Activated CD4-positive, alpha-beta T cell treated with anti-CD3 and anti-CD28 coated beads, Interleukin-2, amount 10 ng/mL, durations not matched to agents 24 days and 14 days (primary cell): ENCODE data around the gene FRMD4B. TPM values are rescaled to one million over a fixed set of nuclear protein-coding genes. Genes with fewer than 3 reads are reported as not detected.
"Not testable (repeated sequence)": the region's sequence is repeated elsewhere in the genome, so short reads cannot be mapped to it uniquely, and the experiment has no call there.

ENCODE experiments used
- DNase-seq: peaks from one replicate; pipeline ENCODE4 v3.0.0; 2022
- H3K27ac Mint-ChIP-seq: one replicate; pipeline ENCODE4 v1.8.0; 2022; ENCODE audit warnings: mild to moderate bottlenecking, mixed read lengths
- H3K27me3 Mint-ChIP-seq: one replicate; pipeline ENCODE4 v1.8.0; 2022; ENCODE audit warnings: mixed read lengths
- H3K36me3 Mint-ChIP-seq: one replicate; pipeline ENCODE4 v1.8.0; 2022; ENCODE audit warnings: low read depth, mild to moderate bottlenecking, mixed read lengths
- H3K4me1 Mint-ChIP-seq: one replicate; pipeline ENCODE4 v1.8.0; 2021; ENCODE audit warnings: mixed read lengths
- H3K4me3 Mint-ChIP-seq: one replicate; pipeline ENCODE4 v1.8.0; 2022; ENCODE audit warnings: mild to moderate bottlenecking, moderate library complexity, mixed read lengths
- H3K9me3 Mint-ChIP-seq: one replicate; pipeline ENCODE4 v1.8.0; 2021; ENCODE audit warnings: mixed read lengths
- intact Hi-C: fragments of 100-400 bp; cut with micrococcal nuclease; formaldehyde crosslinking; loops from one replicate; pipeline ENCODE4 v1.15.1; 2023
- total RNA-seq: library from RNA; stranded (reverse); gene quantifications from 2 replicates; pipeline ENCODE4 v1.2.3, GENCODE V29; 2022

Gene FRMD4B
- total RNA-seq, 1 donor from 2014 or later: 59.1 TPM

DNA sequence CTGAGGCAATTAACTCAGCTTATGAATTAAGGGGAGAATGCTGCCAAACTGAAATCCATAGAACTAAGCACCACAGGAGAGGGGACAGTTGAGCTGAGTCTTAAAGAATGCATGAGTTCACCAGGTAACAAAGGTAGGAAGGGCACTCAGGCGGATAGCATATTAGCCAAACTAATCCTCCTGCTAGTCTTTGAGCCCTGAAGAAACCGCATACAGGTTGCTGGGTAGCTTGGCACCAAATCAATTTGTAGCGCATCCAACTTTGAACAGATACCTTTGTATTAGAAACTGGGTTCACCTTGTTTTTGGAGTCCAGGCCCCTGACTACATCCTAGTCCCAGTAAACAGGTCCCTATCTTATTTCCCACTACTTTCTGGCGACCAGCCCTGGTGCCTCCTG lies 93.7 kb downstream of the FRMD4B start:
- Mint-ChIP-seq H3K36me3 (no peaks in the 10 kb centered on the region), H3K4me1 (peaks cover 10% of the 10 kb centered on the region), H3K27ac (no peak overlapping the region), H3K9me3 (no peaks in the 10 kb centered on the region), H3K27me3 (no peaks in the 10 kb centered on the region), H3K4me3 (no peak overlapping the region)
- no peak for DNase-seq
- intact Hi-C loops: no loop called here

DNA sequence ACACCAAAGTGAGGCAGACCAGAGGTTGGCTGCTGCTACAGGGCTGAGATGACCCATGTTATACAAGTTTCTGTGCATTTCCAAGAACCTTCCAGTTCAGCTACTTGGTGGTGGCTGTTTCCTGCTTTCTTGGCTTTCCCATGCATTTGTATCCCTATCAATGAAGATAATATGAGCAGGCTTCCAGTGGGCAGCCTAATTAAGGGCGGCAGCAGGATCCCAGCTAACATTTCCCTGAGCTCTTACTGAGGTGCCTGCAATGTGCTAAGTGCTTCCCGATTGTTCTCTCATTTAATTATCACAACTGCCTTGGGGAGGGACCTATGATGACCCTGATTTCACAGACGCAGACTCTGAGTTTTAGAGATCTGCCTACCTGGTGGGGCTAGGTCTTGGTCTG lies 95.5 kb downstream of the FRMD4B start:
- DNase-seq: no peak
- H3K4me1 Mint-ChIP-seq: peaks cover 10% of the 10 kb centered on the region
- intact Hi-C loops: no loop called here
- H3K9me3 Mint-ChIP-seq: no peaks in the 10 kb centered on the region
- no peak overlapping the region for H3K27ac Mint-ChIP-seq
- H3K27me3 Mint-ChIP-seq: no peaks in the 10 kb centered on the region
- no peak overlapping the region for H3K4me3 Mint-ChIP-seq
- H3K36me3 Mint-ChIP-seq: no peaks in the 10 kb centered on the region

DNA sequence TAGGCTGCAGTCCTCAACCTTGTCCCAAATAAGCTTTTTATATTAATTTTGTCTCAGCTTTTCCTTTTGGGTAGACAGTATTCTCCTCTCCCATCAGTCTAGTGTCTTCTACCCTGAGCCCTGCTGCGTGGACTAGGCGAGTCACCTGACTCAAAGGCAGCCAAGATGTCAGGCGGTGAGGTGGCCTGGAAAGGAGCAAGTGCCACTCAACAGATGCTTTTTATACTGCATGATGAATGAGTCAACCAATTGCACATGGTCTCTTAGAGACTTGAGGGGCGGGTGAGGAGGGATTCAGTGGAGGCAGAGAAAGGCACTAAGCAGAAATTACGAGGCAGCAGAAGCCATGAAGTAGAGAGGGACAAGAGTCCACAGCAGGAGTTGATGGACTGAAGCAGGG lies 95.9 kb downstream of the FRMD4B start:
- no peak for DNase-seq
- Mint-ChIP-seq H3K27ac (no peak overlapping the region), H3K36me3 (no peaks in the 10 kb centered on the region), H3K9me3 (no peaks in the 10 kb centered on the region), H3K4me1 (peaks cover 10% of the 10 kb centered on the region), H3K27me3 (no peaks in the 10 kb centered on the region), H3K4me3 (no peak overlapping the region)
- intact Hi-C loops: no loop called here

DNA sequence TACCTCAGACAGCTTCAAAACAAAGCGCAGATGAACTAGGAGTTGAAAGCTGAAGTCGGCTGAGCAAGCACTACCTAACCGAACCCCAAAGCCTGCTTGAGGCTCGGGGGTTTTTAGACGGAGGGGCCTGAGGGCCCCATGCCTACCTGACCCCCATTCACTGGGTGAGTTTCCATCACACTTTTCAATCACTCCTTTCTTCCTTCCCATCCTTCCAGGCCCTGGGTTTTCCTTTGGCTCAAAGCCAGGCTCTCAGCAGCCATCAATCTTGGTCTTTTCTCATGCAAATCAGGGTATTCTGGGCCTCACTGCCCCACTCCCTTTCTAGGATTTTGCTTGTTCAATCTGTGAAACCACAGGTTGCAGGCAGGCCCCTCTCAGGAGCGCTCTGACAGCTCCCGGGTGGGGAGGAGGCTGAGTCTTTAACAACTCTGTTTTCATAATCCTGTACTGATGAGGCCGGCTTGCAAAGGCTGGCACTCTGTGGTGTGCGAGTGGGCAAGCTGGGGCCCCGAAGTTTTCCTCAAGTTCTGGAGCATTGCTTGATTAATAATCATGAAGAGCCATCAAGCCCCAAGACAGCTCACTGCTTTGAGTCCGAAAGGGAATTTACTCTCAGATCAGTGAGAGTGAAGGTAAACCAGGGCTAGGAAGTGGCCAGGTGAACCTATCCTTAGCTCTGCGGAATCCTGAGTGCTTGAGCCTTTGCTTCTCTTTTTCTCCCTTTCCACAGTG lies 97.6 kb downstream of the FRMD4B start:
- Mint-ChIP-seq H3K4me3 (peak overlapping the region; percentile 16), H3K4me1 (peaks cover 10% of the 10 kb centered on the region), H3K9me3 (no peaks in the 10 kb centered on the region), H3K27ac (peak overlapping the region; percentile 58), H3K36me3 (no peaks in the 10 kb centered on the region), H3K27me3 (no peaks in the 10 kb centered on the region)
- DNase-seq: no peak
- intact Hi-C loops: loop anchor here (1.0 to 2.0 kb wide), 2 partner anchors 17 to 38 kb away; no protein-coding TSS in a partner anchor

DNA sequence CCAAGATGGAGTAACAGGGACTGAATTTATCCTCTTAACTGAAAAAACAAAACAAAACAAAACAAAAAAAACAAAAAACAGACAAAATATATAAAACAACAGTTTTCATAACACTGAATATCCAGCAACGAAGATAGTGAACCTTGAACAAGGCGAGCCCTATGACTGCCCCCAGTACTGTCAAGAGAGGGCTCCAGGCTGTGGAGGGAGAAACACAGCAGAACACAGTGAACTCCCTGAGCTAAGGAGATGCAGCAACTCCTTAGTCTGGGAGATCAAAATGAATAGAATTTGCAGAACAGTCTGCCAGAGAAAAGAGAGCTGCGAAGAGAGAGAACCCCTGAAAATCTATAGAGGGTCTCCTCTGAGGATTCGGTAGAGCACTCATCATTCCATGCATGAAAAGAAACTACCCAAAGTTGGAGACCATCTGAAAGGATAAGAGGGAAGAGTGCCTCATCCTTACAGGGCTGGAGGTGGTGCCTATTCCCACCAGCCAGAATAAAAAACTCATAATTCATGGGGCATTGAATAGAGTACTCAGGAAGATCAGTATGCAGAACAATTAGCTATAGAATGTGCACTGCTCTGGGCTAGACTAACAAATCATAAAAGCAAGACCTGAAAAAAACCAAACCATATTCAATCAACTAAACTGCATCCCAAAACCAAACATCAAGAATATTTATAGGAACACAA lies 101.8 kb downstream of the FRMD4B start:
- no peak overlapping the region for H3K4me3 Mint-ChIP-seq
- DNase-seq: no peak
- no peaks in the 10 kb centered on the region for H3K27me3 Mint-ChIP-seq
- H3K36me3 Mint-ChIP-seq: peaks cover 3% of the 10 kb centered on the region
- H3K27ac Mint-ChIP-seq: no peak overlapping the region
- intact Hi-C loops: loop anchor here (5.0 kb wide), 2 partner anchors 42 to 202 kb away; partner anchors contain the start of genes ARL6IP5 and UBA3
- peaks cover 26% of the 10 kb centered on the region for H3K4me1 Mint-ChIP-seq
- no peaks in the 10 kb centered on the region for H3K9me3 Mint-ChIP-seq

DNA sequence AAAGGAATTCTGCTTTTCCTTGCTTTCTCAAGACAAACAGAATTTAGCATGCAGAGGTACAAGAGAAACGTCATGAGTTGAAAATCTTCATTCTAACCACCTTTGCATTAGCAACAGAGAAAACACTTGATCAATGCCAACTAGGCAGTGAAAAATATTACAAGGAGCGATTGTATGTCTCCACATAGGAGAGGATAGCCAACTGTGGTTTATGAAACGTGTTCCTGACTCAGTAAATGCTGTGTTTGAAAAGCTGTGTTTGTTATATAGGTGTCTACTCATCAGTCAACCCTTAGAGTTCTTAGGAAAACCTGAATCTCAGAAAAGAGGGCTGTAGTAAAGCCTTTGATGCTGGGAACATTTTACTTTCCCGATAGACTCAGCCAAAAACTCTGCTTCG lies 102.4 kb downstream of the FRMD4B start:
- Mint-ChIP-seq H3K4me3 (no peak overlapping the region), H3K9me3 (no peaks in the 10 kb centered on the region), H3K27ac (no peak overlapping the region), H3K36me3 (peaks cover 3% of the 10 kb centered on the region), H3K27me3 (no peaks in the 10 kb centered on the region), H3K4me1 (peaks cover 23% of the 10 kb centered on the region)
- no peak for DNase-seq
- intact Hi-C loops: loop anchor here (5.0 kb wide), 2 partner anchors 41 to 201 kb away; partner anchors contain the start of genes ARL6IP5 and UBA3

DNA sequence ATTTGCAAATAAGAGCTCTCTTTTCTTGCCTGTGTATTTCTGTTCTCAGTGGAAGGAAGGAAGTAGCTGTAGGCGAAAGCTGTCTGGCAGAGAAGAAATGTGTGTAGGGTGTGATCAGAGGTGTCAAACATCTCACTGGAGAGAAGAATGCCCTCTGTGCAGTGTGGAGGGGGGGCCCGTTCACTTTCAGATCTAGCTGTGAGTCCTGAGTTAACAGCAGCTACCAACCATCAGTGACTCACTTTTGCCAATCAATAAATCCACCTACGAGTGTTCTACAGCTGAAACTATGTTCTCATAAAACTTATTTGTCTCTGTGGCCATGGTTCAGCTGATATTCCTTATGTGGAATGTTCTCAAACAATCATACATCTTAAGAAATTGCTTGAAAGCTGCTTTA lies 103.7 kb downstream of the FRMD4B start:
- Mint-ChIP-seq H3K4me3 (peak overlapping the region; percentile 50), H3K27ac (peak overlapping the region; percentile 87), H3K27me3 (peaks cover under 1% of the 10 kb centered on the region), H3K36me3 (peaks cover 3% of the 10 kb centered on the region), H3K4me1 (peaks cover 18% of the 10 kb centered on the region), H3K9me3 (no peaks in the 10 kb centered on the region)
- DNase-seq: peak; percentile 69
- intact Hi-C loops: loop anchor here (1.0 to 5.0 kb wide), 7 partner anchors 23 to 200 kb away; partner anchors contain the start of genes ARL6IP5 and UBA3

DNA sequence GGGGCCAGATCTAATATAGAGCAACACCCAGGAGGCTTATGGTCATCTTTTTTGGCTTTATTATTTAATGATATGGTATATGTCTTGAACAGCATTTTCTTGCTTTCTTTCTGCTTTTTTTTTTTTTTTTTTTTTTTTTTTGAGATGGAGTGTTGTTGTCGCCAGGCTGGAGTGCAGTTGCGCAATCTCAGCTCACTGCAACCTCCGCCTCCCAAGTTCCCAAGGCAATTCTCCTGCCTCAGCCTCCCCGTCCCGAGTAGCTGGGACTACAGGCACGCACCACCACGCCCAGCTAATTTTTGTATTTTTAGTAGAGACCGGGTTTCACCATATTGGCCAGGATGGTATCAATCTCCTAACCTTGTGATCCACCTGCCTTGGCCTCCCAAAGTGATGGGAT lies 108.5 kb downstream of the FRMD4B start:
- DNase-seq, H3K27ac Mint-ChIP-seq, H3K9me3 Mint-ChIP-seq, intact Hi-C loops, H3K4me3 Mint-ChIP-seq, H3K27me3 Mint-ChIP-seq, H3K36me3 Mint-ChIP-seq: not testable (repeated sequence)
- peaks cover 18% of the 10 kb centered on the region for H3K4me1 Mint-ChIP-seq

DNA sequence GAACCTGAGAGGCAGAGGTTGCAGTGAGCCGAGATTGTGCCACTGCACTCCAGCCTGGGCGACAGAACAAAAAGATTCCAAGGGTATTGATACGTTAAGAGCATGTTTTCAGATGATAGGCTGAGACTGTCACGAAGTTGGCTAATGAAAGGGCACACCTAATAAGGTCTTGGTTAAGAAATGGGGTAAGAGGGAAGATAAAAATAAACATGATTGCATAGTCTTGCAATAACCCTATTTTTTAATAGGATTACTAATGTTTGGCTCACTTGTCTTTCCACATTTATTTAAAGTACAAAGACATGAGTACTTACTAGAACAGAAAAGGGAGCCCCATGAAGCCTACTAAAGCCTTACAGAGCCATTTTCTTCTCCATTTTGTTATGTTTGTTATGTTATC lies 109.0 kb downstream of the FRMD4B start:
- Mint-ChIP-seq H3K36me3 (no peaks in the 10 kb centered on the region), H3K9me3 (no peaks in the 10 kb centered on the region), H3K27ac (no peak overlapping the region), H3K4me1 (peaks cover 14% of the 10 kb centered on the region), H3K4me3 (no peak overlapping the region), H3K27me3 (peaks cover 2% of the 10 kb centered on the region)
- no peak for DNase-seq
- intact Hi-C loops: no loop called here

DNA sequence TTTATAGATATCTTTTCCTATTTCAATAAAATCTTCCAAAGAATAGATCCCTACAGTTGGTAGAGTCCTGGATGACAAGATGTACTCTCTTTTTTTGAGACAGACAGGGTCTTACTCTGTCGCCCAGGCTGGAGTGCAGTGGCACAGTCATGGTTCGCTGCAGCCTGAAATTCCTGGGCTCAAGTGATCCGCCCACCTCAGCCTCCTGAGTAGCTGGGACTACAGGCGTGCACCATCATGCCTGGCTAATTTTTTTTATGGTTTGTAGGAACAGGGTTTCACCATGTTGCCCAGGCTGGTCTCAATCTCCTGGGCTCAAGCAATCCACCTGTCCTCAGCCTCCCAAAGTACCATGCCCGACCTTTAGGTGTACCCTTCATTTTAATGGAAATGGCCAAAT lies 109.7 kb downstream of the FRMD4B start:
- H3K27ac Mint-ChIP-seq, intact Hi-C loops, H3K9me3 Mint-ChIP-seq, H3K27me3 Mint-ChIP-seq, H3K4me3 Mint-ChIP-seq, H3K36me3 Mint-ChIP-seq, DNase-seq: not testable (repeated sequence)
- peaks cover 11% of the 10 kb centered on the region for H3K4me1 Mint-ChIP-seq

DNA sequence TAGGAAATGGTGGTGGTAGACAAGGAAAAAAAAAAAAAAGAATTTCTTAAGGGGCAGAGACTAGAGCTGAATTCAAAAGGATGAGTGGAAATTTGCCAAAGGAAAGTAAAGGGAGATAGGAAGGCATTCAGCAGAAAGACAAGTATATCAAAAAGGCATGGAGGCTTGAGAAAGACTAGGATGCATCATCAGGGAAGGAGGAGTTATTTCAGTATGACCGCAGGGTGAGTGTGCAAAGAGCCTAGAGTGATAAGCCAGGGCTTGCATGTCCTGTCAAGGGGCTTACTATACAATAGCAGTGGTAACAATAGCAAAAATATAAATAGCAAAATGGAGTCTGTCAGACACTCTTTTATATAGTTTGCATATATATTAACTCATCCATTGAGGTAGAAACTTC lies 112.0 kb downstream of the FRMD4B start:
- H3K27ac Mint-ChIP-seq: no peak overlapping the region
- H3K4me3 Mint-ChIP-seq: no peak overlapping the region
- H3K9me3 Mint-ChIP-seq: no peaks in the 10 kb centered on the region
- no peaks in the 10 kb centered on the region for H3K4me1 Mint-ChIP-seq
- H3K27me3 Mint-ChIP-seq: peaks cover 3% of the 10 kb centered on the region
- DNase-seq: no peak
- H3K36me3 Mint-ChIP-seq: no peaks in the 10 kb centered on the region
- intact Hi-C loops: no loop called here

DNA sequence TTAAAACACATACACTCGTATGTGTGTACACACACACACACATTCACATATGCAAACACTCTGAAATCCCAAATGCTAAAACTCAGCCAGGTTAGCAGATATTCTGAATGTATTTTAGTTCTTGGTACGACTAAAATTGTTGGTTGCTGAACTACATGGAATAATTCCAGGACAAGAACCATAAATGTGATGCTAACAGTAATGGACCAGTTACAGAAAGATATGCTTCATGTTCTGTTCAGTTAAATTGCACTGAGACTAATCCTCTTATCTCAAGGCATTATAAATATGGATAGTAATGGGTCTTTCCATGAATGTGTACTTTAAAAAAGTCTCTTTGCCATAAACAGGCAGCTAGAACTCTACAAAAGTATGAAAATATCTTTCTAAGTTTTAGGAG lies 113.3 kb downstream of the FRMD4B start:
- no peak for DNase-seq
- H3K27ac Mint-ChIP-seq: no peak overlapping the region
- H3K4me1 Mint-ChIP-seq: no peaks in the 10 kb centered on the region
- H3K27me3 Mint-ChIP-seq: peaks cover 3% of the 10 kb centered on the region
- no peak overlapping the region for H3K4me3 Mint-ChIP-seq
- H3K9me3 Mint-ChIP-seq: no peaks in the 10 kb centered on the region
- no peaks in the 10 kb centered on the region for H3K36me3 Mint-ChIP-seq
- intact Hi-C loops: no loop called here

DNA sequence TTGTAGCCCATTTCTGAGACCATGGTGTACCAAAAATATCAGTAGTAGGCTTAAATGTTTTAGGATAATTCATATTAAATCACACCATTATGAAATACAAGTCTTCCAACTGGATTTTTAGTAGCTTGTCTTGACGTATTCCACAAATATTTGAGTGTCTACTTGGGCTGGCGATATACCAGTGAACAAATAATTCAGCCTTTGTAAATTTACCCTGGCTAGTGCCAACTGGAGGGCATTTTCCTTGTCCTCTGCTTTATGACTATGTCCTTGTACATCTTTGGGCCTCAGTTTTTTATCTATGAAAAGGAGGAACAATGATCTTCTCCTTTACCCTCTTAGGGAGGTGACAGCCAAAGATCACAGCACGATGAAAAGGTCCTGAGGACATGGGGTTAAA lies 114.8 kb downstream of the FRMD4B start:
- Mint-ChIP-seq H3K4me3 (no peak overlapping the region), H3K9me3 (no peaks in the 10 kb centered on the region), H3K36me3 (no peaks in the 10 kb centered on the region), H3K4me1 (peaks cover 1% of the 10 kb centered on the region), H3K27ac (no peak overlapping the region), H3K27me3 (peaks cover 2% of the 10 kb centered on the region)
- DNase-seq: no peak
- intact Hi-C loops: no loop called here

DNA sequence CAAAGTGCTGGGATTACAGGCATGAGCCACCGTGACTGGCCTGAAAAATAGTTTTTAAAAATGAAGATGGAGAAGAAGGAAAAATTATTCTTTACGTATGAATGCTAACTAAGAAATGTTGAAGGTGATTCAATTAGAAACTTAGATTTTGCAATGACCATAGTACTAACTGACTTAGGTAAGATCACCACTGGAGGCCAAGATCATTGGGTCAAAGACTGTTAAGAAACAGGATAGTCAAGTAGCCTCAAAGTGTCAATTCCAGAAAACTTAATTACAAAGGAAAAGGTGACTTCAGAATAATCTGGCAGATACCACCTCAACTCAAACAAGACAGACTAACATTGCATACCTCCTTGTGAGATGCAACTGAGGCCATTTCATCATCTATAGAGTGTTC lies 119.3 kb downstream of the FRMD4B start:
- H3K27ac Mint-ChIP-seq: no peak overlapping the region
- peaks cover 1% of the 10 kb centered on the region for H3K4me1 Mint-ChIP-seq
- intact Hi-C loops: no loop called here
- H3K36me3 Mint-ChIP-seq: no peaks in the 10 kb centered on the region
- no peak for DNase-seq
- H3K4me3 Mint-ChIP-seq: no peak overlapping the region
- H3K9me3 Mint-ChIP-seq: no peaks in the 10 kb centered on the region
- H3K27me3 Mint-ChIP-seq: peaks cover 2% of the 10 kb centered on the region
